ENCODE results near the gene GPR156.

GRCh38 chr3:120162400-120162799 lies 122.6 kb downstream of the GPR156 start:
- TF ChIP-seq, protein P1, sequence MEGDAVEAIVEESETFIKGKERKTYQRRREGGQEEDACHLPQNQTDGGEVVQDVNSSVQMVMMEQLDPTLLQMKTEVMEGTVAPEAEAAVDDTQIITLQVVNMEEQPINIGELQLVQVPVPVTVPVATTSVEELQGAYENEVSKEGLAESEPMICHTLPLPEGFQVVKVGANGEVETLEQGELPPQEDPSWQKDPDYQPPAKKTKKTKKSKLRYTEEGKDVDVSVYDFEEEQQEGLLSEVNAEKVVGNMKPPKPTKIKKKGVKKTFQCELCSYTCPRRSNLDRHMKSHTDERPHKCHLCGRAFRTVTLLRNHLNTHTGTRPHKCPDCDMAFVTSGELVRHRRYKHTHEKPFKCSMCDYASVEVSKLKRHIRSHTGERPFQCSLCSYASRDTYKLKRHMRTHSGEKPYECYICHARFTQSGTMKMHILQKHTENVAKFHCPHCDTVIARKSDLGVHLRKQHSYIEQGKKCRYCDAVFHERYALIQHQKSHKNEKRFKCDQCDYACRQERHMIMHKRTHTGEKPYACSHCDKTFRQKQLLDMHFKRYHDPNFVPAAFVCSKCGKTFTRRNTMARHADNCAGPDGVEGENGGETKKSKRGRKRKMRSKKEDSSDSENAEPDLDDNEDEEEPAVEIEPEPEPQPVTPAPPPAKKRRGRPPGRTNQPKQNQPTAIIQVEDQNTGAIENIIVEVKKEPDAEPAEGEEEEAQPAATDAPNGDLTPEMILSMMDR (IDR thresholded peaks at IDR 0.05; ENCODE audit: insufficient read depth, low read length) = no peak
- no peak for TF ChIP-seq SPI1 (IDR thresholded peaks at IDR 0.05; ENCODE audit: borderline replicate concordance, low read depth)
- no peak for TF ChIP-seq POLR2AphosphoS5 (IDR thresholded peaks at IDR 0.05; ENCODE audit: low read depth)
- TF ChIP-seq, protein P2, sequence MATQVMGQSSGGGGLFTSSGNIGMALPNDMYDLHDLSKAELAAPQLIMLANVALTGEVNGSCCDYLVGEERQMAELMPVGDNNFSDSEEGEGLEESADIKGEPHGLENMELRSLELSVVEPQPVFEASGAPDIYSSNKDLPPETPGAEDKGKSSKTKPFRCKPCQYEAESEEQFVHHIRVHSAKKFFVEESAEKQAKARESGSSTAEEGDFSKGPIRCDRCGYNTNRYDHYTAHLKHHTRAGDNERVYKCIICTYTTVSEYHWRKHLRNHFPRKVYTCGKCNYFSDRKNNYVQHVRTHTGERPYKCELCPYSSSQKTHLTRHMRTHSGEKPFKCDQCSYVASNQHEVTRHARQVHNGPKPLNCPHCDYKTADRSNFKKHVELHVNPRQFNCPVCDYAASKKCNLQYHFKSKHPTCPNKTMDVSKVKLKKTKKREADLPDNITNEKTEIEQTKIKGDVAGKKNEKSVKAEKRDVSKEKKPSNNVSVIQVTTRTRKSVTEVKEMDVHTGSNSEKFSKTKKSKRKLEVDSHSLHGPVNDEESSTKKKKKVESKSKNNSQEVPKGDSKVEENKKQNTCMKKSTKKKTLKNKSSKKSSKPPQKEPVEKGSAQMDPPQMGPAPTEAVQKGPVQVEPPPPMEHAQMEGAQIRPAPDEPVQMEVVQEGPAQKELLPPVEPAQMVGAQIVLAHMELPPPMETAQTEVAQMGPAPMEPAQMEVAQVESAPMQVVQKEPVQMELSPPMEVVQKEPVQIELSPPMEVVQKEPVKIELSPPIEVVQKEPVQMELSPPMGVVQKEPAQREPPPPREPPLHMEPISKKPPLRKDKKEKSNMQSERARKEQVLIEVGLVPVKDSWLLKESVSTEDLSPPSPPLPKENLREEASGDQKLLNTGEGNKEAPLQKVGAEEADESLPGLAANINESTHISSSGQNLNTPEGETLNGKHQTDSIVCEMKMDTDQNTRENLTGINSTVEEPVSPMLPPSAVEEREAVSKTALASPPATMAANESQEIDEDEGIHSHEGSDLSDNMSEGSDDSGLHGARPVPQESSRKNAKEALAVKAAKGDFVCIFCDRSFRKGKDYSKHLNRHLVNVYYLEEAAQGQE (IDR thresholded peaks at IDR 0.05; ENCODE audit: insufficient replicate concordance, low read depth) = no peak
